Muscle layer of duodenum (tissue), 2 donors: Measurements from ENCODE around the gene TIMM50.

Source experiments
- H3K27ac ChIP-seq: one replicate; pipeline ENCODE4 v1.7.0; 2013; ENCODE audit warnings: mild to moderate bottlenecking, low read length
- H3K27me3 ChIP-seq: one replicate; pipeline ENCODE4 v1.7.0; 2013; ENCODE audit warnings: low read depth, mild to moderate bottlenecking, control low read depth, low read length
- H3K36me3 ChIP-seq, 2 donors: one replicate each; pipeline ENCODE4 v1.7.0; 2013; ENCODE audit warnings: low read length in 2 of 2, control low read depth in 1 of 2, mild to moderate bottlenecking in 1 of 2; ENCODE audit not compliant: insufficient read depth in 2 of 2, control insufficient read depth in 1 of 2
- H3K4me1 ChIP-seq, 2 donors: one replicate each; pipeline ENCODE4 v1.7.0; 2013; ENCODE audit warnings: low read length in 2 of 2, mild to moderate bottlenecking in 2 of 2, control low read depth in 1 of 2, moderate library complexity in 1 of 2; ENCODE audit not compliant: insufficient read depth in 2 of 2, control insufficient read depth in 1 of 2
- H3K4me3 ChIP-seq, 2 donors: one replicate each; pipeline ENCODE4 v1.7.0; 2013; ENCODE audit warnings: low read length in 2 of 2, low read depth in 1 of 2, mild to moderate bottlenecking in 1 of 2
- H3K9me3 ChIP-seq, 2 donors: one replicate each; pipeline ENCODE4 v1.7.0; 2013; ENCODE audit warnings: low read length in 2 of 2, control low read depth in 1 of 2, mild to moderate bottlenecking in 1 of 2; ENCODE audit not compliant: control insufficient read depth in 1 of 2
- donor health status: healthy.

The TIMM50 gene

DNA sequence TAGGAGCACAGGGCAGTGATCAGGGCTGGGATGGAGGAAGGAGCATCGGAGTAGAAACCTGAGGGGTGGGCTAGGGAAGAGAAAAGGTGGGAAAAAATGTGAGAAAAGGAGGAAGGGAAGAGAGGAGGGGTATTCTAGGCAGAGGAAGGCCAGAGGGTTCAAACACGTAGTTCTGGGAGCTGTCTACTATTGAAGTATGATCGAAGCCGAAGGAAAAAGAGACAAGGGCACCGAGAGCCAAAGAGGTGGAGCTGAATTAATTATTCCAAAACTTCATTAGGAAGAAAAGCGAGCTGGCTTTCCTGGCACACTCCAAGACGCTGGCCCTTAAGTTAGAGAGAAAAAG lies 25.9 kb downstream of the TIMM50 start:
- Histone ChIP-seq H3K36me3 (no peaks in the 10 kb centered on the region), H3K27me3 (peaks cover 32% of the 10 kb centered on the region), H3K9me3 (peaks cover 0 to 3% of the 10 kb centered on the region in 2 donors), H3K27ac (no peak overlapping the region), H3K4me1 (peaks cover 0 to 15% of the 10 kb centered on the region in 2 donors), H3K4me3 (peak overlapping the region in 1 of 2 donors; percentile 66)

GRCh38 chr19:39506944-39507714 lies 26.5 kb downstream of the TIMM50 start:
- Histone ChIP-seq H3K27me3 (peaks cover 32% of the 10 kb centered on the region), H3K9me3 (peaks cover 0 to 3% of the 10 kb centered on the region in 2 donors), H3K36me3 (no peaks in the 10 kb centered on the region), H3K27ac (no peak overlapping the region), H3K4me1 (peaks cover 0 to 15% of the 10 kb centered on the region in 2 donors), H3K4me3 (peak overlapping the region; percentile 26 to 66)

DNA sequence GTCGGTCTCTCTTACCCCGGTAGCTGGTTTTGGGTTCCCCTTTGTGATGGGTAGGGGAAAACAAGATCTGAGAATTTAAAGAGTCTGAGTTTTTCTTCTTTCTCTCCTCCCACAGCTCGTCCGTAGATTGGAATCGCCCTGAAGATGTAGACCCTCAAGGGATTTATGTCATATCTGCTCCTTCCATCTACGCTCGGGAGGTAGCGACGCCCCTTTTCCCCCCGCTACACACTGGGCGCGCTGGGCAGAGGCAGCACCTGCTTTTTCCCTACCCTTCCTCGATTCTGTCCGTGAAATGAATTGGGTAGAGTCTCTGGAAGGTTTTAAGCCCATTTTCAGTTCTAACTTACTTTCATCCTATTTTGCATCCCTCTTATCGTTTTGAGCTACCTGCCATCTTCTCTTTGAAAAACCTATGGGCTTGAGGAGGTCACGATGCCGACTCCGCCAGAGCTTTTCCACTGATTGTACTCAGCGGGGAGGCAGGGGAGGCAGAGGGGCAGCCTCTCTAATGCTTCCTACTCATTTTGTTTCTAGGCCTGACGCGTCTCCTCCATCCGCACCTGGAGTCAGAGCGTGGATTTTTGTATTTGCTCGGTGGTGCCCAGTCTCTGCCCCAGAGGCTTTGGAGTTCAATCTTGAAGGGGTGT lies 27.2 kb downstream of the TIMM50 start:
- no peak overlapping the region for H3K27ac ChIP-seq
- H3K36me3 ChIP-seq: no peaks in the 10 kb centered on the region
- peaks cover 0 to 3% of the 10 kb centered on the region in 2 donors for H3K9me3 ChIP-seq
- H3K4me3 ChIP-seq: peak overlapping the region; percentile 26 to 66
- peaks cover 36% of the 10 kb centered on the region for H3K27me3 ChIP-seq
- peaks cover 0 to 15% of the 10 kb centered on the region in 2 donors for H3K4me1 ChIP-seq

GRCh38 chr19:39508629-39509028 lies 28.0 kb downstream of the TIMM50 start:
- H3K4me1 ChIP-seq: peaks cover 0 to 15% of the 10 kb centered on the region in 2 donors
- H3K9me3 ChIP-seq: peaks cover 0 to 3% of the 10 kb centered on the region in 2 donors
- H3K4me3 ChIP-seq: no peak overlapping the region
- no peak overlapping the region for H3K27ac ChIP-seq
- H3K36me3 ChIP-seq: no peaks in the 10 kb centered on the region
- peaks cover 43% of the 10 kb centered on the region for H3K27me3 ChIP-seq

GRCh38 chr19:39509233-39509632 lies 28.6 kb downstream of the TIMM50 start:
- peaks cover 45% of the 10 kb centered on the region for H3K27me3 ChIP-seq
- H3K9me3 ChIP-seq: peaks cover 0 to 3% of the 10 kb centered on the region in 2 donors
- H3K36me3 ChIP-seq: no peaks in the 10 kb centered on the region
- peaks cover 0 to 15% of the 10 kb centered on the region in 2 donors for H3K4me1 ChIP-seq
- H3K4me3 ChIP-seq: no peak overlapping the region
- H3K27ac ChIP-seq: no peak overlapping the region

GRCh38 chr19:39512988-39513387 lies 32.4 kb downstream of the TIMM50 start:
- H3K36me3 ChIP-seq: no peaks in the 10 kb centered on the region
- H3K27me3 ChIP-seq: peaks cover 47% of the 10 kb centered on the region
- H3K27ac ChIP-seq: no peak overlapping the region
- H3K4me1 ChIP-seq: peaks cover 0 to 20% of the 10 kb centered on the region in 2 donors
- H3K9me3 ChIP-seq: no peaks in the 10 kb centered on the region
- no peak overlapping the region for H3K4me3 ChIP-seq

DNA sequence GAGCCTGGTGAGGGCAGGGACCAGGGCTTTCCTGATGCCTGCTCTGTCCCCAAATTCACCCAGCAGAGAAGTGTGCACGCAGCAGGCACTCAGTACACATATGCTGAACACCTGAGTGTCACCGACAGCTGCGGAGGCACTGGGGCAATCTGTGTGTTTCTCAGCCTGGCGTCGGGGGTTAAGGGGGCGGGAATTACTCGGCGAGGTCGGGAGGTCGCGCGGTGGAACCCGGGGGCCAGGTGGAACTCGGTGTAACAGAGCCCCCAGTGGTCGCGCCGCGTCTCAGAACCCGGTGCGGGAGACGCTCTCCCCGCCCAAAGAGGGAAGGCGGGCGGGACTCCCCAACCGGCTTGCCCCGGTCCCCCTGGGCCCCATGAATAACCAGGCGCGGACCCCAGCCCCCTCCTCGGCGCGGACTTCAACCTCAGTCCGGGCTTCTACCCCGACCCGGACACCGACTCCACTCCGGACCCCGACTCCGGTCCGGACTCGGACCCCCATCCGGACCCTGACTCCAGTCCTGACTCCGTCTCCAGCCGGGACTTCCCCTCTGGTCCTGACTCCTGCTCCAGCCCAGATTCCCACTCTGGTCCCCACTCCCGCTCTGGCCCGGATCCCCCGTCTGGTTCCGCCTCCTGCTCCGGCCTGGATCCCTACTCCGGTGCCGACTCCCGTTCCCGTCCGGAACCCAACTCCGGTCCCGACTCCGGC lies 34.4 kb downstream of the TIMM50 start, which contains the start of gene SELENOV:
TSS of gene SELENOV (plus strand) at position 300 of the 711 bp plus-strand sequence. CDS start at position 374, 74 bp downstream.
- Histone ChIP-seq H3K36me3 (no peaks in the 10 kb centered on the region), H3K27me3 (peaks cover 40% of the 10 kb centered on the region), H3K4me3 (peak within 1 kb of the TSS in 1 of 2 donors; percentile 67), H3K27ac (no peak within 1 kb of the TSS), H3K9me3 (no peaks in the 10 kb centered on the region), H3K4me1 (peaks cover 0 to 18% of the 10 kb centered on the region in 2 donors)

- no peaks in the 10 kb centered on the region for H3K36me3 ChIP-seq
- H3K27ac ChIP-seq: no peak overlapping the region
- no peaks in the 10 kb centered on the region for H3K9me3 ChIP-seq
- peaks cover 40% of the 10 kb centered on the region for H3K27me3 ChIP-seq
- H3K4me3 ChIP-seq: peak overlapping the region in 1 of 2 donors; percentile 67
- H3K4me1 ChIP-seq: peaks cover 0 to 18% of the 10 kb centered on the region in 2 donors
Measured at GRCh38 chr19:39515551-39516191, 35.0 kb downstream of the TIMM50 start.

- Histone ChIP-seq H3K27ac (no peak overlapping the region), H3K36me3 (no peaks in the 10 kb centered on the region), H3K27me3 (peaks cover 40% of the 10 kb centered on the region), H3K4me1 (peaks cover 0 to 18% of the 10 kb centered on the region in 2 donors), H3K4me3 (no peak overlapping the region), H3K9me3 (no peaks in the 10 kb centered on the region)
Measured at GRCh38 chr19:39516270-39516669, 35.6 kb downstream of the TIMM50 start.

DNA sequence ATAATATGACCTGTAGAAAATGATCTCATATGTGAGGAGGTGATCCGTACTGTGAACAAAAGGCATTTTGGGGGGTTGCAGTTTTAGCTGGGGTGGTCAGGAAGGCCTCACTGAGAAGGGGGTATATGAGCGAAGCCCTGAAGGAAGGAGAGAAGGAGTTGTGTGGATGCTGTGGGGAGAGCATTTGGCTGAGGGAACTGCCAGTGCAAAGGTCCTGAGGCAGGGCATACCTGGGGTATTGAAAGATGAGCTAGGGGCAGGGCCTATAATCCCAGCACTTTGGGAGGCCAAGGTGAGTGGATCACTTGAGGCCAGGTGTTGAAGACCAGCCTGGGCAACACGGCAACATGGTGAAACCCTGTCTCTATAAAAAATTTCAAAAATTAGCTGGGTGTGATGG lies 36.8 kb downstream of the TIMM50 start:
- Histone ChIP-seq H3K4me3 (no peak overlapping the region), H3K27me3 (peaks cover 39% of the 10 kb centered on the region), H3K4me1 (peaks cover 0 to 18% of the 10 kb centered on the region in 2 donors), H3K9me3 (no peaks in the 10 kb centered on the region), H3K27ac (no peak overlapping the region), H3K36me3 (no peaks in the 10 kb centered on the region)

DNA sequence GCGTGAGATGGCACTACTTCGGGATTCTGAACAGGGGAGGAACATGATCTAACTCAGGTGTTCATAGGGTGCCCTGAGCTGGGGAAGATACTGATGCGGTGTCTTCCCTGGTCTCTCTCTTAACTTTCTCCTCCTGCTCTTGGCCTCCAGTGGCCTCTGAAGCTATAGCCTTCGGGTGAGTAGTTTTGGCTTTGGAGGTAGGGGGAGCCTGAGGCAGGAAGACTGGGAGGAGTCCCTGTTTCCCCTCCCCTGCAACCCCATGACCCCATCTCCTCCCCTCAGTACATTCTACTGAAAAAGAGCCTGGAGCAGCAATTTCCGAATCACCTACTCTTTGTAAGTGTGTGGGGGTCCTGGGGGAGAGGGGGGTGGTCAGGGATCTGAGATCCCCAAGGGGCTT lies 37.8 kb downstream of the TIMM50 start:
- Histone ChIP-seq H3K9me3 (no peaks in the 10 kb centered on the region), H3K27me3 (peaks cover 29% of the 10 kb centered on the region), H3K4me1 (peaks cover 0 to 18% of the 10 kb centered on the region in 2 donors), H3K27ac (no peak overlapping the region), H3K36me3 (no peaks in the 10 kb centered on the region), H3K4me3 (no peak overlapping the region)
